Measurements from ENCODE around the gene FCER2.

GRCh38 chr19:7670150-7670783 lies 31.7 kb downstream of the FCER2 start:
- no peak for TF ChIP-seq CTCF (IDR thresholded peaks at IDR 0.05)
- no peak for TF ChIP-seq POLR2A (IDR thresholded peaks at IDR 0.05)
